Natural killer cell (primary cell): ENCODE results near the gene IFITM10. TPM values are rescaled to one million over a fixed set of nuclear protein-coding genes. Genes with fewer than 3 reads are reported as not detected.

Experiments
- ATAC-seq, 3 donors: fragments of 150-1000 bp in 2 of 3; fragments of 200-7000 bp in 1 of 3; cut with Tn5 transposase; 1 replicate in 1 of 3; 2 replicates in 2 of 3; pipeline ENCODE4 v1.10.0; 2021; ENCODE audit warnings: mild to moderate bottlenecking in 2 of 3, moderate library complexity in 2 of 3
- DNase-seq, 2 donors: peaks; one replicate each; pipeline versions ENCODE4 v3.0.0 to v3.0.0-alpha.2; 2013 to 2021; ENCODE audit warnings: mixed read lengths in 1 of 2
- H3K27ac ChIP-seq: one replicate; pipeline ENCODE4 v1.5.1; 2013; ENCODE audit warnings: mild to moderate bottlenecking, low read length
- H3K27me3 ChIP-seq: one replicate; pipeline ENCODE4 v1.6.1; 2013; ENCODE audit warnings: low read length; ENCODE audit not compliant: control insufficient read depth, insufficient read depth
- H3K36me3 ChIP-seq: one replicate; pipeline ENCODE4 v1.6.1; 2013; ENCODE audit warnings: low read length; ENCODE audit not compliant: control insufficient read depth, insufficient read depth
- H3K4me1 ChIP-seq: one replicate; pipeline ENCODE4 v1.6.1; 2013; ENCODE audit warnings: low read length; ENCODE audit not compliant: control insufficient read depth, insufficient read depth
- H3K4me3 ChIP-seq: one replicate; pipeline ENCODE4 v1.5.1; 2013; ENCODE audit warnings: low read length
- H3K9me3 ChIP-seq: one replicate; pipeline ENCODE4 v1.6.1; 2013; ENCODE audit warnings: low read length; ENCODE audit not compliant: control insufficient read depth, insufficient read depth
- H3K27ac Mint-ChIP-seq, 2 donors: one replicate each; pipeline ENCODE4 v1.8.0; 2022; ENCODE audit warnings: mild to moderate bottlenecking in 2 of 2, mixed read lengths in 2 of 2, moderate library complexity in 1 of 2
- H3K27me3 Mint-ChIP-seq, 2 donors: one replicate each; pipeline ENCODE4 v1.8.0; 2022; ENCODE audit warnings: low read depth in 2 of 2, mixed read lengths in 2 of 2
- H3K36me3 Mint-ChIP-seq: one replicate; pipeline ENCODE4 v1.8.0; 2022; ENCODE audit warnings: mixed read lengths
- H3K4me1 Mint-ChIP-seq, 2 donors: one replicate each; pipeline ENCODE4 v1.8.0; 2022; ENCODE audit warnings: mixed read lengths in 2 of 2
- H3K4me3 Mint-ChIP-seq: one replicate; pipeline ENCODE4 v1.8.0; 2022; ENCODE audit warnings: mild to moderate bottlenecking, moderate library complexity, mixed read lengths
- H3K9me3 Mint-ChIP-seq, 2 donors: one replicate each; pipeline ENCODE4 v1.8.0; 2022; ENCODE audit warnings: mixed read lengths in 2 of 2
- CTCF ChIP-seq: fragments of 200-600 bp; IDR thresholded peaks from one replicate; pipeline ENCODE4 v1.8.0; 2022; ENCODE audit warnings: antibody characterized with exemption
- WGBS: methylation state at CpG from one replicate; pipeline ENCODE4 v1.1.7; 2013; ENCODE audit warnings: missing lambda C conversion rate; ENCODE audit not compliant: insufficient coverage; 5-methylcytosine and 5-hydroxymethylcytosine counted together
- intact Hi-C: fragments of 100-400 bp; cut with micrococcal nuclease; formaldehyde crosslinking; loops from one replicate; pipeline ENCODE4 v1.14.2; 2022
- total RNA-seq, 4 donors: library from RNA; stranded (reverse); fragments of 120-200 nt in 1 of 4; gene quantifications; one replicate each; pipeline versions ENCODE4 v1.2.3 to v1.2.4, GENCODE V29; 2013 to 2022

The IFITM10 gene
- total RNA-seq, 3 donors from 2014 or later (not counting 1 experiment from before 2014, with no cell fraction given) = 5.5 to 8.1 (median 6.5) TPM

GRCh38 chr11:1773131-1773993 is 23.0 kb upstream of the IFITM10 start:
- ATAC-seq = no peak
- H3K27ac ChIP-seq = no peak overlapping the region
- H3K36me3 Mint-ChIP-seq = no peaks in the 10 kb centered on the region
- no peaks in the 10 kb centered on the region for H3K36me3 ChIP-seq
- H3K9me3 Mint-ChIP-seq = no peaks in the 10 kb centered on the region
- no peaks in the 10 kb centered on the region for H3K27me3 ChIP-seq
- no peaks in the 10 kb centered on the region for H3K27me3 Mint-ChIP-seq
- H3K4me3 ChIP-seq = no peak overlapping the region
- H3K9me3 ChIP-seq = no peaks in the 10 kb centered on the region
- intact Hi-C loops = loop anchor here (10.0 kb wide), 1 partner anchor 51 kb away; no protein-coding TSS in a partner anchor
- H3K4me3 Mint-ChIP-seq = peak overlapping the region; percentile 53
- H3K27ac Mint-ChIP-seq = peak overlapping the region in 1 of 2 donors; percentile 90
- TF ChIP-seq CTCF = no peak
- H3K4me1 Mint-ChIP-seq = peaks cover 41 to 46% of the 10 kb centered on the region in 2 donors
- DNase-seq = no peak
- peaks cover 51% of the 10 kb centered on the region for H3K4me1 ChIP-seq
- 89% methylated on average over 10 of the region's 10 CpGs for WGBS

- intact Hi-C loops = loop anchor here (10.0 kb wide), 1 partner anchor 52 kb away; no protein-coding TSS in a partner anchor
- no peaks in the 10 kb centered on the region for H3K36me3 ChIP-seq
- no peak overlapping the region for H3K4me3 ChIP-seq
- no peaks in the 10 kb centered on the region for H3K9me3 Mint-ChIP-seq
- ATAC-seq (peak; percentile 86 to 98 (median 87)), DNase-seq (peak; percentile 53 to 61)
- no peaks in the 10 kb centered on the region for H3K36me3 Mint-ChIP-seq
- no peaks in the 10 kb centered on the region for H3K27me3 Mint-ChIP-seq
- TF ChIP-seq CTCF = no peak
- H3K4me1 ChIP-seq = peaks cover 43% of the 10 kb centered on the region
- H3K4me1 Mint-ChIP-seq = peaks cover 41 to 46% of the 10 kb centered on the region in 2 donors
- peak overlapping the region; percentile 27 to 90 for H3K27ac Mint-ChIP-seq
- no peak overlapping the region for H3K27ac ChIP-seq
- peak overlapping the region; percentile 68 for H3K4me3 Mint-ChIP-seq
- H3K27me3 ChIP-seq = no peaks in the 10 kb centered on the region
- no peaks in the 10 kb centered on the region for H3K9me3 ChIP-seq
- WGBS = 3% methylated on average over 11 of the region's 15 CpGs
These were observed 22.1 kb upstream of the IFITM10 start for GRCh38 chr11:1772270-1773130.

GRCh38 chr11:1771700-1772099 is 21.3 kb upstream of the IFITM10 start:
- Histone ChIP-seq H3K9me3 (no peaks in the 10 kb centered on the region), H3K4me1 (peaks cover 40% of the 10 kb centered on the region), H3K36me3 (no peaks in the 10 kb centered on the region), H3K4me3 (no peak overlapping the region), H3K27me3 (no peaks in the 10 kb centered on the region), H3K27ac (no peak overlapping the region)
- no peaks in the 10 kb centered on the region for H3K27me3 Mint-ChIP-seq
- DNase-seq = no peak
- no peaks in the 10 kb centered on the region for H3K9me3 Mint-ChIP-seq
- WGBS = 94% methylated on average over 5 of the region's 6 CpGs
- TF ChIP-seq CTCF = no peak
- H3K4me3 Mint-ChIP-seq = peak overlapping the region; percentile 68
- intact Hi-C loops = loop anchor here (10.0 kb wide), 1 partner anchor 53 kb away; no protein-coding TSS in a partner anchor
- no peaks in the 10 kb centered on the region for H3K36me3 Mint-ChIP-seq
- peak overlapping the region; percentile 27 to 90 for H3K27ac Mint-ChIP-seq
- no peak for ATAC-seq
- peaks cover 41 to 46% of the 10 kb centered on the region in 2 donors for H3K4me1 Mint-ChIP-seq
